ENCODE data around the gene TMCO5A.

The TMCO5A gene

GRCh38 chr15:37978231-37978630, 43.8 kb downstream of the TMCO5A start:
- DNase-seq, result no peak

GRCh38 chr15:37979671-37980409, 45.4 kb downstream of the TMCO5A start:
- DNase-seq, result no peak

- no peak for DNase-seq
Measured at GRCh38 chr15:37981201-37981600, 46.8 kb downstream of the TMCO5A start.

GRCh38 chr15:37981775-37982174, 47.3 kb downstream of the TMCO5A start:
- no peak for DNase-seq

- DNase-seq, result no peak
Measured at GRCh38 chr15:37984368-37984767, 49.9 kb downstream of the TMCO5A start.

GRCh38 chr15:37995461-37996347, 61.3 kb downstream of the TMCO5A start:
- no peak for DNase-seq
